Lung (tissue), 12 donors: ENCODE data around the gene PRDM16. TPM values are rescaled to one million over a fixed set of nuclear protein-coding genes. Genes with fewer than 3 reads are reported as not detected.

Experiments
- ATAC-seq: fragments of 200-7000 bp; cut with Tn5 transposase; one replicate; pipeline ENCODE4 v1.9.1; 2020; ENCODE audit warnings: moderate number of reproducible peaks; ENCODE audit not compliant: insufficient read depth, low FRiP score
- DNase-seq, 3 donors: peaks; one replicate each; pipeline ENCODE4 v3.0.0-alpha.2; 2013 to 2017
- H3K27ac ChIP-seq, 2 donors: one replicate each; pipeline ENCODE4 v1.5.1; 2013; ENCODE audit warnings: mild to moderate bottlenecking in 2 of 2, moderate library complexity in 2 of 2, control low read depth in 1 of 2, inconsistent platforms in 1 of 2, low read depth in 1 of 2, low read length in 1 of 2
- H3K27me3 ChIP-seq, 3 donors: one replicate each; pipeline ENCODE4 v1.5.1; 2013; ENCODE audit warnings: low read length in 2 of 3; ENCODE audit not compliant: control insufficient read depth in 3 of 3, insufficient read depth in 3 of 3
- H3K36me3 ChIP-seq, 4 donors: one replicate each; pipeline ENCODE4 v1.5.1; 2013; ENCODE audit warnings: low read length in 4 of 4, mild to moderate bottlenecking in 1 of 4, moderate library complexity in 1 of 4; ENCODE audit not compliant: control insufficient read depth in 4 of 4, insufficient read depth in 4 of 4
- H3K4me1 ChIP-seq, 5 donors: one replicate each; pipeline ENCODE4 v1.5.1; 2013; ENCODE audit warnings: low read length in 5 of 5, mild to moderate bottlenecking in 2 of 5, moderate library complexity in 1 of 5; ENCODE audit not compliant: control insufficient read depth in 5 of 5, insufficient read depth in 5 of 5
- H3K4me3 ChIP-seq: one replicate; pipeline ENCODE4 v1.5.1; 2013; ENCODE audit warnings: mild to moderate bottlenecking, control low read depth, moderate library complexity
- H3K9ac ChIP-seq, 2 donors: one replicate each; pipeline ENCODE4 v1.5.1; 2013; ENCODE audit warnings: low read length in 2 of 2, control low read depth in 1 of 2; ENCODE audit not compliant: insufficient read depth in 1 of 2
- H3K9me3 ChIP-seq, 4 donors: one replicate each; pipeline ENCODE4 v1.5.1; 2013; ENCODE audit warnings: low read length in 3 of 4, mild to moderate bottlenecking in 1 of 4, moderate library complexity in 1 of 4; ENCODE audit not compliant: control insufficient read depth in 4 of 4, insufficient read depth in 3 of 4
- CTCF ChIP-seq: IDR thresholded peaks from 2 replicates; pipeline ENCODE4 v1.5.1; 2012; ENCODE audit warnings: mild to moderate bottlenecking; ENCODE audit errors: control extremely low read depth, extremely low read depth
- WGBS, 2 donors: extraction: QIAGEN DNeasy Blood & Tissue Kit; methylation state at CpG; one replicate each; pipeline ENCODE4 v1.1.7; 2013; 5-methylcytosine and 5-hydroxymethylcytosine counted together
- polyA plus RNA-seq, 2 donors: library from polyadenylated mRNA; stranded (reverse); fragments of 200-250 nt; gene quantifications; one replicate each; pipeline ENCODE4 v1.2.1, GENCODE V29; 2013
- total RNA-seq, 2 donors: library from RNA; depleted of rRNA in 1 of 2; stranded (reverse); fragments of >200 nt in 1 of 2; gene quantifications; one replicate each; pipeline ENCODE4 v1.2.1, GENCODE V29; 2014 to 2021
- donor health status: control.
- donor health status: control.
- donor health status: Bipolar disorder and iron deficiency.
- donor health status: healthy.
- donor health status: DM: yes; HTN: yes; CAD: no.

Gene PRDM16
- total and polyA plus RNA-seq, 4 donors, result 2.4 to 36.5 (median 13.1) TPM

- ATAC-seq, result no peak
- H3K4me3 ChIP-seq, result no peak overlapping the region
Observed at GRCh38 chr1:3186526-3186921, 117.5 kb downstream of the PRDM16 start.

GRCh38 chr1:3187415-3188149, 118.6 kb downstream of the PRDM16 start:
- WGBS, 2 donors, result 70 to 85% methylated on average over 21 of the region's 21 CpGs
- ATAC-seq, result peak; percentile 3
- no peaks in the 10 kb centered on the region for H3K36me3 ChIP-seq
- H3K9me3 ChIP-seq, result peaks cover 0 to 2% (median 0%) of the 10 kb centered on the region in 4 donors
- no peak for DNase-seq
- H3K27ac ChIP-seq, result peak overlapping the region; percentile 73 to 84
- TF ChIP-seq CTCF, result no peak
- H3K27me3 ChIP-seq, result no peaks in the 10 kb centered on the region
- H3K4me3 ChIP-seq, result no peak overlapping the region
- peaks cover 0 to 36% (median 3%) of the 10 kb centered on the region in 5 donors for H3K4me1 ChIP-seq
- peak overlapping the region in 1 of 2 donors; percentile 32 for H3K9ac ChIP-seq

More at GRCh38 chr1:3186526-3186921, 117.5 kb downstream of the PRDM16 start:
- DNase-seq, result peak; percentile 82 to 89 (median 84)
- Histone ChIP-seq H3K4me1 (peaks cover 0 to 36% (median 3%) of the 10 kb centered on the region in 5 donors), H3K36me3 (no peaks in the 10 kb centered on the region), H3K27me3 (no peaks in the 10 kb centered on the region), H3K9ac (peak overlapping the region in 1 of 2 donors; percentile 48), H3K9me3 (peaks cover 0 to 2% (median 0%) of the 10 kb centered on the region in 4 donors), H3K27ac (peak overlapping the region; percentile 73 to 84)
- no peak for TF ChIP-seq CTCF
- WGBS, 2 donors, result 46 to 61% methylated on average over 22 of the region's 22 CpGs

- H3K36me3 ChIP-seq, result no peaks in the 10 kb centered on the region
- ATAC-seq (peak; percentile 70), DNase-seq (peak; percentile 52 to 70 (median 68))
- no peak overlapping the region for H3K4me3 ChIP-seq
- WGBS, 2 donors, result 57 to 65% methylated on average over 34 of the region's 34 CpGs
- peak overlapping the region in 1 of 2 donors; percentile 32 for H3K9ac ChIP-seq
- peaks cover 0 to 34% (median 3%) of the 10 kb centered on the region in 5 donors for H3K4me1 ChIP-seq
- H3K27me3 ChIP-seq, result no peaks in the 10 kb centered on the region
- H3K27ac ChIP-seq, result peak overlapping the region; percentile 73 to 84
- peaks cover 0 to 2% (median 0%) of the 10 kb centered on the region in 4 donors for H3K9me3 ChIP-seq
- no peak for TF ChIP-seq CTCF
Observed at GRCh38 chr1:3188150-3188971, 119.4 kb downstream of the PRDM16 start.
